HEK293T (cell line): ENCODE results near the gene COTL1.

Source experiments
- FOXM1 ChIP-seq: fragments of 450-650 bp; IDR thresholded peaks from 2 replicates; pipeline ENCODE4 v1.6.1; 2017; ENCODE audit warnings: mild to moderate bottlenecking, borderline replicate concordance
- SUZ12 ChIP-seq: fragments of 450-650 bp; IDR thresholded peaks from 2 replicates; pipeline ENCODE4 v1.6.1; 2016; ENCODE audit warnings: mild to moderate bottlenecking
- TARDBP ChIP-seq: fragments of 450-650 bp; IDR thresholded peaks from 2 replicates; pipeline ENCODE4 v1.6.1; 2016
- ZNF384 ChIP-seq: fragments of 450-650 bp; IDR thresholded peaks from 2 replicates; pipeline ENCODE4 v1.6.1; 2016

- TF ChIP-seq TARDBP (no peak), FOXM1 (no peak), SUZ12 (no peak), ZNF384 (no peak)
These were observed 2.7 kb downstream of the COTL1 start for GRCh38 chr16:84614968-84615813.
